PC-3 (cell line): ENCODE measurements around the gene ABHD13.

ENCODE experiments used
- CTCF ChIP-seq: fragments of 300-600 bp; sonication (generic); conservative IDR thresholded peaks from 2 replicates; pipeline ENCODE4 v1.5.1; 2017; ENCODE audit warnings: antibody characterized with exemption, low read depth, mild to moderate bottlenecking, low read length
- EZH2 ChIP-seq: fragments of 300-600 bp; sonication (generic); IDR thresholded peaks from one replicate; pipeline ENCODE4 v1.6.1; 2017; ENCODE audit warnings: antibody characterized with exemption, mild to moderate bottlenecking, low read length; ENCODE audit not compliant: unreplicated experiment

GRCh38 chr13:108168929-108169328 lies 49.3 kb upstream of the ABHD13 start:
- no peak for TF ChIP-seq CTCF
- TF ChIP-seq EZH2 = no peak
